Parathyroid adenoma (tissue), 2 donors: ENCODE data around the gene DTX3L.

Experiments
- H2AFZ ChIP-seq: fragments of 300-600 bp; sonication (generic); one replicate; pipeline ENCODE4 v1.7.0; 2017; ENCODE audit warnings: antibody characterized with exemption, mild to moderate bottlenecking
- H3K27ac ChIP-seq: fragments of 300-600 bp; sonication (generic); one replicate; pipeline ENCODE4 v1.7.0; 2017
- H3K27me3 ChIP-seq: fragments of 300-600 bp; sonication (generic); one replicate; pipeline ENCODE4 v1.7.0; 2017; ENCODE audit warnings: low read length; ENCODE audit not compliant: control insufficient read depth, insufficient read depth
- H3K36me3 ChIP-seq: fragments of 300-600 bp; sonication (generic); one replicate; pipeline ENCODE4 v1.7.0; 2017; ENCODE audit warnings: low read length; ENCODE audit not compliant: control insufficient read depth, insufficient read depth
- H3K4me1 ChIP-seq: fragments of 300-600 bp; sonication (generic); one replicate; pipeline ENCODE4 v1.7.0; 2017; ENCODE audit warnings: control low read depth
- H3K4me2 ChIP-seq: fragments of 300-600 bp; sonication (generic); one replicate; pipeline ENCODE4 v1.7.0; 2017; ENCODE audit warnings: low read length
- H3K4me3 ChIP-seq: fragments of 300-600 bp; sonication (generic); one replicate; pipeline ENCODE4 v1.7.0; 2017; ENCODE audit warnings: low read depth, low read length
- H3K79me2 ChIP-seq: fragments of 300-600 bp; sonication (generic); one replicate; pipeline ENCODE4 v1.7.0; 2017; ENCODE audit warnings: control low read depth
- H3K9ac ChIP-seq: fragments of 300-600 bp; sonication (generic); one replicate; pipeline ENCODE4 v1.7.0; 2017; ENCODE audit warnings: mild to moderate bottlenecking
- H3K9me3 ChIP-seq: fragments of 300-600 bp; sonication (generic); one replicate; pipeline ENCODE4 v1.7.0; 2017; ENCODE audit warnings: low read length; ENCODE audit not compliant: control insufficient read depth
- TF ChIP-seq, protein P1 (sequence below): fragments of 300-600 bp; sonication (generic); IDR thresholded peaks from one replicate; pipeline ENCODE4 v1.7.0; 2017; ENCODE audit warnings: antibody characterized with exemption, mild to moderate bottlenecking
- donor health status: primary hyperparathyroidism.

The DTX3L gene

GRCh38 chr3:122619040-122619439 is 54.9 kb downstream of the DTX3L start:
- no peaks in the 10 kb centered on the region for H3K36me3 ChIP-seq
- H3K9ac ChIP-seq = no peak overlapping the region
- H3K9me3 ChIP-seq = no peaks in the 10 kb centered on the region
- no peaks in the 10 kb centered on the region for H3K79me2 ChIP-seq
- H2AFZ ChIP-seq = no peak overlapping the region
- no peaks in the 10 kb centered on the region for H3K4me1 ChIP-seq
- no peak overlapping the region for H3K27ac ChIP-seq
- TF ChIP-seq, protein P1, sequence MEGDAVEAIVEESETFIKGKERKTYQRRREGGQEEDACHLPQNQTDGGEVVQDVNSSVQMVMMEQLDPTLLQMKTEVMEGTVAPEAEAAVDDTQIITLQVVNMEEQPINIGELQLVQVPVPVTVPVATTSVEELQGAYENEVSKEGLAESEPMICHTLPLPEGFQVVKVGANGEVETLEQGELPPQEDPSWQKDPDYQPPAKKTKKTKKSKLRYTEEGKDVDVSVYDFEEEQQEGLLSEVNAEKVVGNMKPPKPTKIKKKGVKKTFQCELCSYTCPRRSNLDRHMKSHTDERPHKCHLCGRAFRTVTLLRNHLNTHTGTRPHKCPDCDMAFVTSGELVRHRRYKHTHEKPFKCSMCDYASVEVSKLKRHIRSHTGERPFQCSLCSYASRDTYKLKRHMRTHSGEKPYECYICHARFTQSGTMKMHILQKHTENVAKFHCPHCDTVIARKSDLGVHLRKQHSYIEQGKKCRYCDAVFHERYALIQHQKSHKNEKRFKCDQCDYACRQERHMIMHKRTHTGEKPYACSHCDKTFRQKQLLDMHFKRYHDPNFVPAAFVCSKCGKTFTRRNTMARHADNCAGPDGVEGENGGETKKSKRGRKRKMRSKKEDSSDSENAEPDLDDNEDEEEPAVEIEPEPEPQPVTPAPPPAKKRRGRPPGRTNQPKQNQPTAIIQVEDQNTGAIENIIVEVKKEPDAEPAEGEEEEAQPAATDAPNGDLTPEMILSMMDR = no peak
- H3K27me3 ChIP-seq = no peaks in the 10 kb centered on the region
- H3K4me2 ChIP-seq = no peak overlapping the region
- no peak overlapping the region for H3K4me3 ChIP-seq

DNA sequence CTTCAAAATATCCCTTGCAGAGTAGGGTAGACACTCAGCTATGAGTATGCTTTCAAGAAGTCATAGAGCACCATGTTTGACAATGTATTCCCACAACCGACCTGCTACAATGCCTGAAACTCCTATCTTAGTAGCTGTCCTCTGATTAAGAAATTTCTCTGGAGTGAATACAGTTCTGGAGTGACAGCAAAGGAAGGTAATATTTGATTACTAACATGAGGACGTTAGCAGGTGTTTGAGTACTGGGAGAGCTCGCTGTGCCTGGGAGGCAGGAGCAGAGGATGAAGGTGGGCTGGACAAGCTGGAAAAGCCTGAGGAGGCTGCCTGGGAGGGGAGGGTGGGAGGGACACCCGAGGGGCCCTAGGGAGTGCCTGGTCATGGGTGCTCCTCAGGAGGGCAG is 56.3 kb downstream of the DTX3L start:
- Histone ChIP-seq H2AFZ (no peak overlapping the region), H3K4me1 (no peaks in the 10 kb centered on the region), H3K27me3 (no peaks in the 10 kb centered on the region), H3K79me2 (no peaks in the 10 kb centered on the region), H3K9me3 (no peaks in the 10 kb centered on the region), H3K27ac (no peak overlapping the region), H3K4me3 (no peak overlapping the region), H3K36me3 (no peaks in the 10 kb centered on the region), H3K9ac (no peak overlapping the region), H3K4me2 (no peak overlapping the region)
- TF ChIP-seq, protein P1 = no peak

DNA sequence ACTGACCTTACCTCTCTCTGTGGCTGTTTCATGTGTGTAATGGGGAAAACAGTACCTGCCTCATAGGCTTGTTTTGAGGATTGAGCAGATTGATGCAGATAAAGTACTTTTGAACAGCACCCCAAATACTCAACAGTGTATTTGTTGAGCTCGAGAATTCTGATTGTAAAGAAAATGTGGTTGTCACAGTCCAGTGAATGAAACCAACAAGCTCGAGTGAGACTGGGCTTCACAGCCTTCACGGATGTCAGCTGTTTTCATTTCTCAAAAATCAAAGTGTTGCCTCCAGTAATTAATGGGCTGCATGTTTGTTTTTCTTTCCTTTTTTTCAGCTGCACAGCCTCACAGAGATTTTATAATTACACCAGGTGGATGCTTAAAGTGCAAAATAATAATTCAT is 57.0 kb downstream of the DTX3L start:
- Histone ChIP-seq H3K9ac (no peak overlapping the region), H3K79me2 (no peaks in the 10 kb centered on the region), H3K36me3 (no peaks in the 10 kb centered on the region), H3K27ac (no peak overlapping the region), H3K4me3 (no peak overlapping the region), H3K9me3 (no peaks in the 10 kb centered on the region), H3K27me3 (no peaks in the 10 kb centered on the region), H3K4me1 (no peaks in the 10 kb centered on the region), H2AFZ (no peak overlapping the region), H3K4me2 (no peak overlapping the region)
- TF ChIP-seq, protein P1 = no peak

GRCh38 chr3:122623031-122623829 is 59.1 kb downstream of the DTX3L start:
- Histone ChIP-seq H3K4me3 (no peak overlapping the region), H3K27me3 (no peaks in the 10 kb centered on the region), H3K9ac (no peak overlapping the region), H3K4me2 (no peak overlapping the region), H3K36me3 (no peaks in the 10 kb centered on the region), H3K79me2 (no peaks in the 10 kb centered on the region), H3K4me1 (no peaks in the 10 kb centered on the region), H2AFZ (no peak overlapping the region), H3K27ac (no peak overlapping the region), H3K9me3 (no peaks in the 10 kb centered on the region)
- TF ChIP-seq, protein P1 = no peak
